Adipocyte (in vitro differentiated cells): ENCODE measurements around the gene MT1A.
"Not testable (repeated sequence)": the region's sequence is repeated elsewhere in the genome, so short reads cannot be mapped to it uniquely, and the experiment has no call there.

Experiments used
- DNase-seq: peaks from one replicate; pipeline ENCODE4 v3.0.0-alpha.2; 2015; ENCODE audit warnings: low read depth
- H3K27me3 ChIP-seq: replicated peaks from 2 replicates; pipeline ENCODE4 v1.7.0; 2013; ENCODE audit warnings: mild to moderate bottlenecking, low read length, moderate library complexity; ENCODE audit not compliant: control insufficient read depth, insufficient read depth
- H3K36me3 ChIP-seq: 2 replicates; pipeline ENCODE4 v1.7.0; 2013; ENCODE audit warnings: low read length, mild to moderate bottlenecking, moderate library complexity; ENCODE audit not compliant: control insufficient read depth, insufficient read depth, severe bottlenecking
- H3K4me1 ChIP-seq: 2 replicates; pipeline ENCODE4 v1.7.0; 2013; ENCODE audit warnings: mild to moderate bottlenecking, low read length, moderate library complexity; ENCODE audit not compliant: control insufficient read depth, insufficient read depth
- H3K4me3 ChIP-seq: 2 replicates; pipeline ENCODE4 v1.7.0; 2013; ENCODE audit warnings: mild to moderate bottlenecking, low read length, moderate library complexity
- H3K9ac ChIP-seq: 2 replicates; pipeline ENCODE4 v1.7.0; 2013; ENCODE audit warnings: mild to moderate bottlenecking, low read length, moderate library complexity
- H3K9me3 ChIP-seq: 2 replicates; pipeline ENCODE4 v1.7.0; 2013; ENCODE audit warnings: mild to moderate bottlenecking, low read length, moderate library complexity; ENCODE audit not compliant: control insufficient read depth

Gene MT1A

GRCh38 chr16:56665286-56666261 is 27.1 kb downstream of the MT1A start:
- H3K27me3 ChIP-seq = peaks cover 64% of the 10 kb centered on the region
- not testable (repeated sequence) for H3K36me3 ChIP-seq, H3K9me3 ChIP-seq, H3K4me3 ChIP-seq, H3K4me1 ChIP-seq, DNase-seq, H3K9ac ChIP-seq

- Histone ChIP-seq H3K4me1 (peaks cover 7% of the 10 kb centered on the region), H3K9ac (no peak within 1 kb of the TSS), H3K36me3 (no peaks in the 10 kb centered on the region), H3K9me3 (no peaks in the 10 kb centered on the region), H3K27me3 (peaks cover 42% of the 10 kb centered on the region), H3K4me3 (peak within 1 kb of the TSS; percentile 46)
- peak; percentile 16 for DNase-seq
Observed at GRCh38 chr16:56667581-56668571, 29.4 kb downstream of the MT1A start, which contains the start of gene MT1G. Gene MT1G (minus strand): TSS chr16:56668065. CDS start chr16:56667993, 72 bp downstream.

- no peaks in the 10 kb centered on the region for H3K9me3 ChIP-seq
- H3K27me3 ChIP-seq = peaks cover 35% of the 10 kb centered on the region
- peaks cover 7% of the 10 kb centered on the region for H3K4me1 ChIP-seq
- H3K4me3 ChIP-seq = no peak within 1 kb of the TSS
- H3K9ac ChIP-seq = no peak within 1 kb of the TSS
- no peaks in the 10 kb centered on the region for H3K36me3 ChIP-seq
- no peak for DNase-seq
Observed at GRCh38 chr16:56669005-56669839, 30.8 kb downstream of the MT1A start, which contains the start of gene MT1H. Gene MT1H (plus strand): TSS chr16:56669814. CDS start chr16:56669885, 71 bp downstream.

GRCh38 chr16:56669840-56670619 is 31.6 kb downstream of the MT1A start:
- peaks cover 35% of the 10 kb centered on the region for H3K27me3 ChIP-seq
- no peak overlapping the region for H3K4me3 ChIP-seq
- no peak for DNase-seq
- no peaks in the 10 kb centered on the region for H3K9me3 ChIP-seq
- H3K4me1 ChIP-seq = peaks cover 7% of the 10 kb centered on the region
- no peaks in the 10 kb centered on the region for H3K36me3 ChIP-seq
- no peak overlapping the region for H3K9ac ChIP-seq

GRCh38 chr16:56670620-56670934 is 32.1 kb downstream of the MT1A start:
- H3K9ac ChIP-seq = no peak overlapping the region
- peaks cover 35% of the 10 kb centered on the region for H3K27me3 ChIP-seq
- no peak for DNase-seq
- no peak overlapping the region for H3K4me3 ChIP-seq
- H3K36me3 ChIP-seq = no peaks in the 10 kb centered on the region
- no peaks in the 10 kb centered on the region for H3K9me3 ChIP-seq
- peaks cover 7% of the 10 kb centered on the region for H3K4me1 ChIP-seq

- not testable (repeated sequence) for H3K36me3 ChIP-seq, H3K9ac ChIP-seq, H3K9me3 ChIP-seq, H3K4me1 ChIP-seq, H3K4me3 ChIP-seq, DNase-seq
- H3K27me3 ChIP-seq = peaks cover 35% of the 10 kb centered on the region
Observed at GRCh38 chr16:56671691-56672090, 33.2 kb downstream of the MT1A start.

GRCh38 chr16:56672171-56672570 is 33.7 kb downstream of the MT1A start:
- peaks cover 34% of the 10 kb centered on the region for H3K27me3 ChIP-seq
- not testable (repeated sequence) for DNase-seq, H3K4me1 ChIP-seq, H3K4me3 ChIP-seq, H3K9ac ChIP-seq, H3K9me3 ChIP-seq, H3K36me3 ChIP-seq

- Histone ChIP-seq H3K4me1 (peaks cover 3% of the 10 kb centered on the region), H3K4me3 (no peak overlapping the region), H3K27me3 (peaks cover 30% of the 10 kb centered on the region), H3K36me3 (no peaks in the 10 kb centered on the region), H3K9me3 (no peaks in the 10 kb centered on the region), H3K9ac (no peak overlapping the region)
- no peak for DNase-seq
Observed at GRCh38 chr16:56672761-56673536, 34.5 kb downstream of the MT1A start.

- H3K27me3 ChIP-seq = peaks cover 20% of the 10 kb centered on the region
- no peaks in the 10 kb centered on the region for H3K4me1 ChIP-seq
- DNase-seq = no peak
- no peaks in the 10 kb centered on the region for H3K36me3 ChIP-seq
- H3K9me3 ChIP-seq = no peaks in the 10 kb centered on the region
- no peak overlapping the region for H3K9ac ChIP-seq
- H3K4me3 ChIP-seq = no peak overlapping the region
Observed at GRCh38 chr16:56673921-56674320, 35.5 kb downstream of the MT1A start.
